Measurements from ENCODE around the gene TBRG4.

TBRG4 gene

GRCh38 chr7:45082831-45083331 is 28.6 kb downstream of the TBRG4 start:
- TF ChIP-seq YY1 (IDR thresholded peaks at IDR 0.05; ENCODE audit: low read depth) (0 out of 2 replicates have a peak, but pooled peaks have one; percentile 26), TEAD4 (IDR thresholded peaks at IDR 0.05) (peak; percentile 62), NFIC (IDR thresholded peaks at IDR 0.05) (peak; percentile 90), FOXM1 (IDR thresholded peaks at IDR 0.05; ENCODE audit: borderline replicate concordance, low read depth) (no peak)

GRCh38 chr7:45082031-45082830 is 29.3 kb downstream of the TBRG4 start:
- TF ChIP-seq, protein P1, sequence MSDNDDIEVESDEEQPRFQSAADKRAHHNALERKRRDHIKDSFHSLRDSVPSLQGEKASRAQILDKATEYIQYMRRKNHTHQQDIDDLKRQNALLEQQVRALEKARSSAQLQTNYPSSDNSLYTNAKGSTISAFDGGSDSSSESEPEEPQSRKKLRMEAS (IDR thresholded peaks at IDR 0.05) = no peak
- no peak for TF ChIP-seq TCF12 (IDR thresholded peaks at IDR 0.05; ENCODE audit: low read depth)
- TF ChIP-seq EP300 (IDR thresholded peaks at IDR 0.05; ENCODE audit: borderline replicate concordance) = no peak
- TF ChIP-seq TEAD4 (IDR thresholded peaks at IDR 0.05) = no peak
- TF ChIP-seq RAD21 (IDR thresholded peaks at IDR 0.05; ENCODE audit: low read depth) = no peak
- TF ChIP-seq ZBTB7A (IDR thresholded peaks at IDR 0.05; ENCODE audit: low read depth) = no peak
- no peak for TF ChIP-seq CEBPB (IDR thresholded peaks at IDR 0.05)
- TF ChIP-seq YY1 (IDR thresholded peaks at IDR 0.05; ENCODE audit: low read depth) = no peak
- TF ChIP-seq EGR1 (IDR thresholded peaks at IDR 0.05) = no peak
- TF ChIP-seq, protein P2, sequence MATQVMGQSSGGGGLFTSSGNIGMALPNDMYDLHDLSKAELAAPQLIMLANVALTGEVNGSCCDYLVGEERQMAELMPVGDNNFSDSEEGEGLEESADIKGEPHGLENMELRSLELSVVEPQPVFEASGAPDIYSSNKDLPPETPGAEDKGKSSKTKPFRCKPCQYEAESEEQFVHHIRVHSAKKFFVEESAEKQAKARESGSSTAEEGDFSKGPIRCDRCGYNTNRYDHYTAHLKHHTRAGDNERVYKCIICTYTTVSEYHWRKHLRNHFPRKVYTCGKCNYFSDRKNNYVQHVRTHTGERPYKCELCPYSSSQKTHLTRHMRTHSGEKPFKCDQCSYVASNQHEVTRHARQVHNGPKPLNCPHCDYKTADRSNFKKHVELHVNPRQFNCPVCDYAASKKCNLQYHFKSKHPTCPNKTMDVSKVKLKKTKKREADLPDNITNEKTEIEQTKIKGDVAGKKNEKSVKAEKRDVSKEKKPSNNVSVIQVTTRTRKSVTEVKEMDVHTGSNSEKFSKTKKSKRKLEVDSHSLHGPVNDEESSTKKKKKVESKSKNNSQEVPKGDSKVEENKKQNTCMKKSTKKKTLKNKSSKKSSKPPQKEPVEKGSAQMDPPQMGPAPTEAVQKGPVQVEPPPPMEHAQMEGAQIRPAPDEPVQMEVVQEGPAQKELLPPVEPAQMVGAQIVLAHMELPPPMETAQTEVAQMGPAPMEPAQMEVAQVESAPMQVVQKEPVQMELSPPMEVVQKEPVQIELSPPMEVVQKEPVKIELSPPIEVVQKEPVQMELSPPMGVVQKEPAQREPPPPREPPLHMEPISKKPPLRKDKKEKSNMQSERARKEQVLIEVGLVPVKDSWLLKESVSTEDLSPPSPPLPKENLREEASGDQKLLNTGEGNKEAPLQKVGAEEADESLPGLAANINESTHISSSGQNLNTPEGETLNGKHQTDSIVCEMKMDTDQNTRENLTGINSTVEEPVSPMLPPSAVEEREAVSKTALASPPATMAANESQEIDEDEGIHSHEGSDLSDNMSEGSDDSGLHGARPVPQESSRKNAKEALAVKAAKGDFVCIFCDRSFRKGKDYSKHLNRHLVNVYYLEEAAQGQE (IDR thresholded peaks at IDR 0.05; ENCODE audit: low read depth) = no peak
- no peak for TF ChIP-seq FOXM1 (IDR thresholded peaks at IDR 0.05; ENCODE audit: borderline replicate concordance, low read depth)
- no peak for TF ChIP-seq TAF1 (IDR thresholded peaks at IDR 0.05; ENCODE audit: low read depth)
- TF ChIP-seq CREB1 (IDR thresholded peaks at IDR 0.05; ENCODE audit: low read depth) = no peak
- TF ChIP-seq USF1 (IDR thresholded peaks at IDR 0.05) = no peak
- no peak for TF ChIP-seq NFIC (IDR thresholded peaks at IDR 0.05)

- TF ChIP-seq USF1 (IDR thresholded peaks at IDR 0.05) (no peak), TCF12 (IDR thresholded peaks at IDR 0.05; ENCODE audit: low read depth) (no peak), NFIC (IDR thresholded peaks at IDR 0.05) (no peak), CREB1 (IDR thresholded peaks at IDR 0.05; ENCODE audit: low read depth) (no peak), FOXM1 (IDR thresholded peaks at IDR 0.05; ENCODE audit: borderline replicate concordance, low read depth) (no peak), ZBTB7A (IDR thresholded peaks at IDR 0.05; ENCODE audit: low read depth) (no peak), TAF1 (IDR thresholded peaks at IDR 0.05; ENCODE audit: low read depth) (no peak), TEAD4 (IDR thresholded peaks at IDR 0.05) (no peak), EP300 (IDR thresholded peaks at IDR 0.05; ENCODE audit: borderline replicate concordance) (no peak), CEBPB (IDR thresholded peaks at IDR 0.05) (no peak), YY1 (IDR thresholded peaks at IDR 0.05; ENCODE audit: low read depth) (no peak), EGR1 (IDR thresholded peaks at IDR 0.05) (no peak), RAD21 (IDR thresholded peaks at IDR 0.05; ENCODE audit: low read depth) (no peak)
- TF ChIP-seq, protein P2 (IDR thresholded peaks at IDR 0.05; ENCODE audit: low read depth) = no peak
- TF ChIP-seq, protein P1 (IDR thresholded peaks at IDR 0.05) = no peak
Observed at GRCh38 chr7:45081670-45081974, 29.9 kb downstream of the TBRG4 start.

DNA sequence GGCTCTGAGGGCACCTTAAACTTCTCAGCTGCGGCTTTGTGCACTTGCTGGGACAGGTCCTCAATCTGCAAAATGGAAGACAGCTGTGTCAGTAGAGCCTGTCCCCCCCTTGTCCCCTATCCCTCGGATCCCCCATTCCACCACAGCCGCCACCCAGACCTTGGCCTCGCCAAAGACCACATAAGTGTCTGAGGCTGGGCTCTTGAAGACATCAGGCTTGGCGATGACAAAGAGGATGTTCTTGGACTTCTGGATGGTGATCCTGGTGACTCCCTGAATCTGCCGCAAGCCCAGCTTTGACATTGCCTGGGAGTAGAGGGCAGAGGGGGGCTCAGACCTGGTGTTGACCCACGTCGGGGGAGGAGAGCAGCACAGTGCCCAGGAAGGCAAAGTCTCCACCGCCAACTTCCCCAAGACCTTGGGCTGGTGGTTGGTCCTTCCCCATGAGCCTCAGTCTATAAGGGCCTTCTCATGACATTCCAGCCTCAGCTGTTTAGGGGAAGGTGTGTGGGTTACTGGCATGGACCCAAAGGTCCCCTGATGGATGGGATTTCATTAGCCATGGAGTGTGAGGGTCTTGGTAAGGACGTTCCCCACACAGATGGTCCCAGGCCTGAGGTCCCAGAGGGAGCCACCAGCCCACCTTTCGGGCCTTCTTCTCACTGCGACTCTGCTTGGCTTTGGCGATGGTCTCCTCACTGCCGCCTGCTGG is 30.4 kb downstream of the TBRG4 start:
- TF ChIP-seq, protein P1 (IDR thresholded peaks at IDR 0.05) = no peak
- TF ChIP-seq EGR1 (IDR thresholded peaks at IDR 0.05) (no peak), FOXM1 (IDR thresholded peaks at IDR 0.05; ENCODE audit: borderline replicate concordance, low read depth) (no peak), YY1 (IDR thresholded peaks at IDR 0.05; ENCODE audit: low read depth) (no peak), ZBTB7A (IDR thresholded peaks at IDR 0.05; ENCODE audit: low read depth) (no peak), RAD21 (IDR thresholded peaks at IDR 0.05; ENCODE audit: low read depth) (no peak), TEAD4 (IDR thresholded peaks at IDR 0.05) (no peak), NFIC (IDR thresholded peaks at IDR 0.05) (no peak), TCF12 (IDR thresholded peaks at IDR 0.05; ENCODE audit: low read depth) (no peak), USF1 (IDR thresholded peaks at IDR 0.05) (no peak), CREB1 (IDR thresholded peaks at IDR 0.05; ENCODE audit: low read depth) (no peak), TAF1 (IDR thresholded peaks at IDR 0.05; ENCODE audit: low read depth) (no peak), CEBPB (IDR thresholded peaks at IDR 0.05) (no peak), EP300 (IDR thresholded peaks at IDR 0.05; ENCODE audit: borderline replicate concordance) (no peak)
- TF ChIP-seq, protein P2 (IDR thresholded peaks at IDR 0.05; ENCODE audit: low read depth) = no peak
